Mucosa of descending colon (tissue), 3 donors: ENCODE measurements around the gene CNTN4. TPM values are rescaled to one million over a fixed set of nuclear protein-coding genes. Genes with fewer than 3 reads are reported as not detected.

Experiments
- ATAC-seq: fragments of 200-7000 bp; cut with Tn5 transposase; one replicate; pipeline ENCODE4 v1.9.1; 2020; ENCODE audit warnings: mild to moderate bottlenecking, moderate library complexity
- DNase-seq, 3 donors: peaks; one replicate each; pipeline ENCODE4 v3.0.0-alpha.2; 2020
- H3K36me3 ChIP-seq: fragments of 200-600 bp; one replicate; pipeline ENCODE4 v1.8.0; 2021; ENCODE audit warnings: low read depth, mild to moderate bottlenecking
- H3K4me1 ChIP-seq: fragments of 200-600 bp; one replicate; pipeline ENCODE4 v1.8.0; 2021; ENCODE audit warnings: low read depth, mild to moderate bottlenecking
- H3K4me3 ChIP-seq: fragments of 200-600 bp; one replicate; pipeline ENCODE4 v1.8.0; 2021; ENCODE audit warnings: mild to moderate bottlenecking
- H3K9me3 ChIP-seq: fragments of 200-600 bp; one replicate; pipeline ENCODE4 v1.8.0; 2021; ENCODE audit warnings: mild to moderate bottlenecking
- intact Hi-C, 2 donors: fragments of 100-400 bp; cut with DNase I in 1 of 2; cut with micrococcal nuclease in 1 of 2; formaldehyde crosslinking; loops; one replicate each; pipeline versions ENCODE4 v1.11.0 to v1.11.1; 2022; cut with DNase I, micrococcal nuclease
- total RNA-seq, 3 donors: library from RNA; stranded (reverse); fragmentation: NEBNext Ultra II Directional in 2 of 3; extraction: Animal tissue kit (Norgen Biotek cat#: 25700) in 2 of 3; gene quantifications; one replicate each; pipeline versions ENCODE4 v1.2.1 to v1.2.4, GENCODE V29; 2021 to 2023
- TF ChIP-seq, protein P1 (sequence below): fragments of 200-600 bp; IDR thresholded peaks from one replicate; pipeline ENCODE4 v1.8.0; 2022; ENCODE audit warnings: antibody characterized with exemption, mild to moderate bottlenecking
- donor health status: DM: no; HTN: no; CAD: no; lungs with moderate emphysema.
- donor health status: DM: no; HTN: no; CAD: no.
- donor health status: DM: no; HTN: yes; CAD: no.

The CNTN4 gene
- total RNA-seq, 3 donors from 2014 or later, result 7.8 to 41.1 (median 13.4) TPM

GRCh38 chr3:3082234-3082924 is 983.7 kb downstream of the CNTN4 start:
- no peak for DNase-seq
- no peak for ATAC-seq
- no peaks in the 10 kb centered on the region for H3K36me3 ChIP-seq
- no peaks in the 10 kb centered on the region for H3K9me3 ChIP-seq
- no peaks in the 10 kb centered on the region for H3K4me1 ChIP-seq
- TF ChIP-seq, protein P1, sequence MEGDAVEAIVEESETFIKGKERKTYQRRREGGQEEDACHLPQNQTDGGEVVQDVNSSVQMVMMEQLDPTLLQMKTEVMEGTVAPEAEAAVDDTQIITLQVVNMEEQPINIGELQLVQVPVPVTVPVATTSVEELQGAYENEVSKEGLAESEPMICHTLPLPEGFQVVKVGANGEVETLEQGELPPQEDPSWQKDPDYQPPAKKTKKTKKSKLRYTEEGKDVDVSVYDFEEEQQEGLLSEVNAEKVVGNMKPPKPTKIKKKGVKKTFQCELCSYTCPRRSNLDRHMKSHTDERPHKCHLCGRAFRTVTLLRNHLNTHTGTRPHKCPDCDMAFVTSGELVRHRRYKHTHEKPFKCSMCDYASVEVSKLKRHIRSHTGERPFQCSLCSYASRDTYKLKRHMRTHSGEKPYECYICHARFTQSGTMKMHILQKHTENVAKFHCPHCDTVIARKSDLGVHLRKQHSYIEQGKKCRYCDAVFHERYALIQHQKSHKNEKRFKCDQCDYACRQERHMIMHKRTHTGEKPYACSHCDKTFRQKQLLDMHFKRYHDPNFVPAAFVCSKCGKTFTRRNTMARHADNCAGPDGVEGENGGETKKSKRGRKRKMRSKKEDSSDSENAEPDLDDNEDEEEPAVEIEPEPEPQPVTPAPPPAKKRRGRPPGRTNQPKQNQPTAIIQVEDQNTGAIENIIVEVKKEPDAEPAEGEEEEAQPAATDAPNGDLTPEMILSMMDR, result no peak
- intact Hi-C loops, result no loop called here
- H3K4me3 ChIP-seq, result no peak overlapping the region

DNA sequence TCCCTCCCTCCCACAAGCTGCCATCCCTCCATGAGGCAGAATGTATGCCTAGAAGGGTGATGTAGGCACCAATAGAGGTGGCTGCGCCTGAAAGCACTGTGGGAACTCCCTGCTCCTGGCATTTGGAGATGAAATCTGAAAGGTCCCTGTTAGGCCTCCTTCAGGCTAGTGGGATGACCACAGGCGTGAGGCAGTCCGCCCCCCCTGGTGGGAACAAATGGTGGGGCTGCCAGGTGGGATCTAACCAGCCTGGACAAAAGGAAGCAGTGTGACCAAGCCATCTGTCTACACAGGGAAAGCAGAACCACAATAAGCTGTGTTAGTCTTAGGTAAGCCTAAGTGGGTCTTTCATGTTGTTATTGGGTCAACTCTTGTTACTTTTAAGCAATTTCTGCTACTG is 986.2 kb downstream of the CNTN4 start:
- Histone ChIP-seq H3K4me3 (no peak overlapping the region), H3K36me3 (no peaks in the 10 kb centered on the region), H3K9me3 (no peaks in the 10 kb centered on the region), H3K4me1 (no peaks in the 10 kb centered on the region)
- intact Hi-C loops, result no loop called here
- ATAC-seq (no peak), DNase-seq (no peak)
- TF ChIP-seq, protein P1, result no peak

DNA sequence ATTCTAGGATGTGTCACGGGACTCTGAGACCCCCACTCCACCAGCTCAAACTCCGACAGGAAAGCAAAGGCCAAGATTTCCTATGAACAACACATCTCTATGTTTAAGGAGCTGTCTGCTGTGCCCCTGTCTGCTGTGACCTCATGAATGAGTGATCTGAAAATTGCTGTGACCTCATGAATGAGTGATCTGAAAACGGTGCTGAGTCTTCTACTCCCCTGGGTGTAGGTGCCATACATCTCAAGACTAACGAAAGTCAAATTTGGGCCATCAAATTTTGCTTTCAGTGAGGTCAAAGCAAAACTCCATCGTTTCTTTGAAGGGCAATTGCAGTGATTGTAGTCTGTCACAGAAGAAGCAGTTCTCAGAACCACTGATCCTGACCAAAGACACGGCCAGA is 987.1 kb downstream of the CNTN4 start:
- TF ChIP-seq, protein P1, result no peak
- H3K36me3 ChIP-seq, result no peaks in the 10 kb centered on the region
- H3K4me1 ChIP-seq, result no peaks in the 10 kb centered on the region
- no peak for ATAC-seq
- H3K9me3 ChIP-seq, result no peaks in the 10 kb centered on the region
- DNase-seq, result no peak
- no peak overlapping the region for H3K4me3 ChIP-seq
- intact Hi-C loops, result no loop called here

- intact Hi-C loops, result no loop called here
These were observed 987.6 kb downstream of the CNTN4 start for GRCh38 chr3:3086239-3086638.

DNA sequence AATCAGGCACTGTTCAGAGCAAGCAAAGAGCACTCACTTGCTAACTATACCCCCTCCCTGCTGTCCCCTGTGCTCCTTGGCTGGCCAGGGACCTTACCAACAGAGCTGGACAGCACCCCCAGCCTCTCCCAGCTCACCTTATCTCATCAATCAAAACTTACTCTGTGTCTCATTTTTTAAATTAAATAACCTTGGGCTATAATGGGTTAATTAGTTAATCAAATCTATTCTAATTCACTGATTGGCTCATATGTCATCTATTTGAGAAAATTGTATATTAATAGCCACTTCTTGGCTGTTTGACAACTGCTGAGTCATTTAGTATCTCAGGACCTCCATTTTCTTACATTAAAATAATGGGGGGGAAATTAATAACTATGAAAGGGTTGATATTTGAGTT is 988.6 kb downstream of the CNTN4 start:
- Histone ChIP-seq H3K9me3 (no peaks in the 10 kb centered on the region), H3K4me1 (no peaks in the 10 kb centered on the region), H3K4me3 (no peak overlapping the region), H3K36me3 (no peaks in the 10 kb centered on the region)
- no peak for ATAC-seq
- intact Hi-C loops, result no loop called here
- DNase-seq, result no peak
- TF ChIP-seq, protein P1, result no peak

More at GRCh38 chr3:3086239-3086638, 987.6 kb downstream of the CNTN4 start:
- ATAC-seq (no peak), DNase-seq (no peak)
- Histone ChIP-seq H3K4me1 (no peaks in the 10 kb centered on the region), H3K36me3 (no peaks in the 10 kb centered on the region), H3K9me3 (no peaks in the 10 kb centered on the region), H3K4me3 (no peak overlapping the region)
- TF ChIP-seq, protein P1, result no peak
